Calu3 (cell line): ENCODE results near the gene FNDC7. TPM values are rescaled to one million over a fixed set of nuclear protein-coding genes. Genes with fewer than 3 reads are reported as not detected.
"Not testable (repeated sequence)": the region's sequence is repeated elsewhere in the genome, so short reads cannot be mapped to it uniquely, and the experiment has no call there.

Source experiments
- BruUV-seq: library from RNA; stranded (reverse); fragments of 400-500 nt; replicated peaks from 2 replicates; lab custom pipeline; 2021; lab: Mats Ljungman, UMichigan
- CTCF ChIA-PET: fragments of 300-600 bp; sonication (Branson Sonifier 250); formaldehyde crosslinking; loops from one replicate; lab custom pipeline; 2022; ENCODE audit warnings: antibody characterized with exemption; lab: Charles Lee
- DNase-seq: peaks from one replicate; pipeline ENCODE4 v3.0.0; 2022
- H3K27ac Mint-ChIP-seq: one replicate; pipeline ENCODE4 v1.8.0; 2022; ENCODE audit warnings: mixed read lengths; ENCODE audit not compliant: unreplicated experiment
- H3K27me3 Mint-ChIP-seq: one replicate; pipeline ENCODE4 v1.8.0; 2022; ENCODE audit warnings: mixed read lengths; ENCODE audit not compliant: unreplicated experiment
- H3K36me3 Mint-ChIP-seq: one replicate; pipeline ENCODE4 v1.8.0; 2022; ENCODE audit warnings: mild to moderate bottlenecking, moderate library complexity, mixed read lengths; ENCODE audit not compliant: insufficient read depth, unreplicated experiment
- H3K4me1 Mint-ChIP-seq: one replicate; pipeline ENCODE4 v1.8.0; 2022; ENCODE audit warnings: mild to moderate bottlenecking, low read depth, mixed read lengths; ENCODE audit not compliant: unreplicated experiment
- H3K4me3 Mint-ChIP-seq: one replicate; pipeline ENCODE4 v1.8.0; 2022; ENCODE audit warnings: mild to moderate bottlenecking, low read depth, moderate library complexity, mixed read lengths; ENCODE audit not compliant: unreplicated experiment
- H3K9me3 Mint-ChIP-seq: one replicate; pipeline ENCODE4 v1.8.0; 2022; ENCODE audit warnings: low read depth, mixed read lengths; ENCODE audit not compliant: unreplicated experiment
- CTCF ChIP-seq: fragments of 200-600 bp; IDR thresholded peaks from one replicate; pipeline ENCODE4 v1.8.0; 2022; ENCODE audit warnings: antibody characterized with exemption; ENCODE audit not compliant: unreplicated experiment
- intact Hi-C: fragments of 100-400 bp; cut with micrococcal nuclease; formaldehyde crosslinking; loops from one replicate; pipeline ENCODE4 v1.10.0; 2022; ENCODE audit not compliant: unreplicated experiment
- total RNA-seq: library from RNA; stranded (reverse); gene quantifications from 2 replicates; pipeline ENCODE4 v1.2.3, GENCODE V29; 2022

The FNDC7 gene
- total RNA-seq, 1 experiment from 2014 or later, result not detected

GRCh38 chr1:108780937-108781574 lies 68.3 kb downstream of the FNDC7 start:
- H3K4me3 Mint-ChIP-seq, result no peak overlapping the region
- H3K36me3 Mint-ChIP-seq, result peaks cover 8% of the 10 kb centered on the region
- intact Hi-C loops, result no loop called here

GRCh38 chr1:108781575-108781944 lies 68.9 kb downstream of the FNDC7 start:
- H3K4me1 Mint-ChIP-seq, intact Hi-C loops, DNase-seq, H3K9me3 Mint-ChIP-seq, H3K36me3 Mint-ChIP-seq, H3K27me3 Mint-ChIP-seq, CTCF ChIA-PET, BruUV-seq, H3K27ac Mint-ChIP-seq, H3K4me3 Mint-ChIP-seq: not testable (repeated sequence)

More at GRCh38 chr1:108780937-108781574, 68.3 kb downstream of the FNDC7 start:
- no peak for TF ChIP-seq CTCF
- peaks cover 4% of the 10 kb centered on the region for H3K9me3 Mint-ChIP-seq
- CTCF ChIA-PET, result no interaction called here
- H3K27me3 Mint-ChIP-seq, result no peaks in the 10 kb centered on the region
- H3K4me1 Mint-ChIP-seq, result no peaks in the 10 kb centered on the region
- DNase-seq, result no peak
- H3K27ac Mint-ChIP-seq, result no peak overlapping the region
- BruUV-seq, result no TSS peak

GRCh38 chr1:108785264-108785663 lies 72.6 kb downstream of the FNDC7 start:
- peaks cover 4% of the 10 kb centered on the region for H3K9me3 Mint-ChIP-seq
- H3K4me3 Mint-ChIP-seq, result no peak overlapping the region
- H3K27me3 Mint-ChIP-seq, result no peaks in the 10 kb centered on the region
- intact Hi-C loops, result no loop called here
- no peaks in the 10 kb centered on the region for H3K4me1 Mint-ChIP-seq
- no peak overlapping the region for H3K27ac Mint-ChIP-seq
- CTCF ChIA-PET, result no interaction called here
- BruUV-seq, result no TSS peak
- H3K36me3 Mint-ChIP-seq, result peaks cover 8% of the 10 kb centered on the region
- TF ChIP-seq CTCF, result no peak
- DNase-seq, result no peak

- TF ChIP-seq CTCF, result no peak
Observed at GRCh38 chr1:108785880-108786279, 73.2 kb downstream of the FNDC7 start.

GRCh38 chr1:108791790-108792189 lies 79.1 kb downstream of the FNDC7 start:
- H3K4me3 Mint-ChIP-seq, result no peak overlapping the region
- no peak for DNase-seq
- H3K9me3 Mint-ChIP-seq, result peaks cover 6% of the 10 kb centered on the region
- H3K27me3 Mint-ChIP-seq, result no peaks in the 10 kb centered on the region
- CTCF ChIA-PET, result no interaction called here
- H3K36me3 Mint-ChIP-seq, result peaks cover 9% of the 10 kb centered on the region
- no peak overlapping the region for H3K27ac Mint-ChIP-seq
- no peak for TF ChIP-seq CTCF
- intact Hi-C loops, result no loop called here
- H3K4me1 Mint-ChIP-seq, result no peaks in the 10 kb centered on the region
- no TSS peak for BruUV-seq

More at GRCh38 chr1:108785880-108786279, 73.2 kb downstream of the FNDC7 start:
- intact Hi-C loops, result no loop called here
- CTCF ChIA-PET, result no interaction called here
- DNase-seq, result no peak
- H3K4me1 Mint-ChIP-seq, result no peaks in the 10 kb centered on the region
- H3K27ac Mint-ChIP-seq, result no peak overlapping the region
- no peaks in the 10 kb centered on the region for H3K27me3 Mint-ChIP-seq
- H3K36me3 Mint-ChIP-seq, result peaks cover 5% of the 10 kb centered on the region
- no TSS peak for BruUV-seq
- H3K4me3 Mint-ChIP-seq, result no peak overlapping the region
- peaks cover 4% of the 10 kb centered on the region for H3K9me3 Mint-ChIP-seq
